Glutamatergic neuron (in vitro differentiated cells): ENCODE measurements around the gene RASSF4. TPM values are rescaled to one million over a fixed set of nuclear protein-coding genes. Genes with fewer than 3 reads are reported as not detected.

ENCODE experiments used
- DNase-seq: peaks from one replicate; pipeline ENCODE4 v3.0.0; 2022
- H3K27ac Mint-ChIP-seq: one replicate; pipeline ENCODE4 v1.8.0; 2020; ENCODE audit warnings: mild to moderate bottlenecking, mixed read lengths, inconsistent platforms; ENCODE audit not compliant: unreplicated experiment
- H3K27me3 Mint-ChIP-seq: one replicate; pipeline ENCODE4 v1.8.0; 2020; ENCODE audit warnings: mild to moderate bottlenecking, moderate library complexity, mixed read lengths, inconsistent platforms; ENCODE audit not compliant: unreplicated experiment
- H3K36me3 Mint-ChIP-seq: one replicate; pipeline ENCODE4 v1.8.0; 2020; ENCODE audit warnings: mild to moderate bottlenecking, mixed read lengths, inconsistent platforms; ENCODE audit not compliant: unreplicated experiment
- H3K4me1 Mint-ChIP-seq: one replicate; pipeline ENCODE4 v1.8.0; 2020; ENCODE audit warnings: mild to moderate bottlenecking, low read depth, mixed read lengths, inconsistent platforms; ENCODE audit not compliant: unreplicated experiment
- H3K4me3 Mint-ChIP-seq: one replicate; pipeline ENCODE4 v1.8.0; 2020; ENCODE audit warnings: mild to moderate bottlenecking, mixed read lengths, inconsistent platforms; ENCODE audit not compliant: unreplicated experiment
- H3K9me3 Mint-ChIP-seq: one replicate; pipeline ENCODE4 v1.8.0; 2020; ENCODE audit warnings: mild to moderate bottlenecking, moderate library complexity, mixed read lengths, inconsistent platforms; ENCODE audit not compliant: unreplicated experiment
- CTCF ChIP-seq: fragments of 200-600 bp; sonication (generic); IDR thresholded peaks from one replicate; pipeline ENCODE4 v1.5.0; 2021; ENCODE audit not compliant: partially characterized antibody, unreplicated experiment
- total RNA-seq: library from RNA; stranded (reverse); fragmentation: NEBNext Ultra II Directional; extraction: Animal tissue kit (Norgen Biotek cat#: 25700); gene quantifications from one replicate; pipeline ENCODE4 v1.2.1, GENCODE V29; 2021; ENCODE audit not compliant: unreplicated experiment

RASSF4 gene
- total RNA-seq, 1 donor from 2014 or later: 137 TPM

DNA sequence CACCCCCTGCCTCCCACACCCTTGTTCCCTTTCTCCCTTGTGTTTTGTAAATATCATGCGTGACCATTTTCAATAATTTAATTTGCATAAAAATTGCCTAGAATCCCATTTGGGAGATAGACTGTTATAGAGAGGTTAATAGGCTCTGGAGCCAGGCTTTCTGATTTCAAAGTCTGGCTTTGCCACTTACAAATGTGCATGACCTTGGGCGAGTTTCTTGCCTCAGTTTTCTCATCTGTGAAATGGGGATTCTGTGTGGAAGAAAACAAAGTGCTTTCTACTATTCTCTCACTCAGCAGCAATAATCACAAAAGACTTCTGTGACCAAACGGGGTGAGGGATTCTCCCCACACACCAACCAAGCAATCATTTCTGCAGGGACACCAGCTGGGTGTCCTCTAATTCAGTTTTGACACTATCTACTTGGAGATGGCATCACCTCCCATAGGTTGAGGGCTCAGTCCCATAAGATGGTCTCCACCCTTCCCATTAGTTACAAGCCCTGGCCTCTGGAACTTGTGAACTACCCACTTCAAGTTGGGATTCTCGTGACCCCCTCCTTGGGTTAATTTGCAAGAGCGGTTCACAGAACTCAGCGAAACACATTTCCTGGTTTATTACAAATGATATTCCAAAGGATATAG, 37.6 kb downstream of the RASSF4 start:
- peak overlapping the region; percentile 48 for H3K27ac Mint-ChIP-seq
- no peak for TF ChIP-seq CTCF
- H3K9me3 Mint-ChIP-seq: peaks cover 6% of the 10 kb centered on the region
- no peak for DNase-seq
- H3K4me3 Mint-ChIP-seq: no peak overlapping the region
- peaks cover 15% of the 10 kb centered on the region for H3K27me3 Mint-ChIP-seq
- H3K36me3 Mint-ChIP-seq: peaks cover 11% of the 10 kb centered on the region
- peaks cover 18% of the 10 kb centered on the region for H3K4me1 Mint-ChIP-seq

DNA sequence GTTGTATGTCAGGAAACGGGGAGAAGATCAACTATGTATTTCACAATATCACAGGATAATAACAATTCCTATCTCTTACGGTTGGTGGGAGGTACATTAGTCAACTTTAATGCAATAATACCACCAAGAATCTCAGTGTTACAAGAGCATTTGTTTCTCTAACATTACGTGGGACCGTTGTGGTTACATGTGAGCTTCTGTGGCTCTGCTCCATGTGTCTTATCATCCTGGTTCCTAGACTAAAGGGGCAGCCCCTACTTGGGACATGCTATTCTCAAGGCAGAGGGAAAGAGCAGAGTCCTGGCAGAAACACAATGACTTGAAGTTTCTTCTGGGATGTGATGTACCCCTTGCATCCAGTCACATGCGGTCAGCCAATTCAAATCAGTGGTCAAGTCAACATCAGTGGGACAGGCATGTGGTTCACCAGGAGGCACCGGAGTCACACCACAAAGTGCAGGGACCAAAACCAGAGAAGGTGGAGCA, 38.6 kb downstream of the RASSF4 start:
- no peak for DNase-seq
- Mint-ChIP-seq H3K4me3 (no peak overlapping the region), H3K27me3 (peaks cover 15% of the 10 kb centered on the region), H3K36me3 (peaks cover 11% of the 10 kb centered on the region), H3K9me3 (peaks cover 6% of the 10 kb centered on the region), H3K27ac (peak overlapping the region; percentile 38), H3K4me1 (peaks cover 21% of the 10 kb centered on the region)
- TF ChIP-seq CTCF: no peak

DNA sequence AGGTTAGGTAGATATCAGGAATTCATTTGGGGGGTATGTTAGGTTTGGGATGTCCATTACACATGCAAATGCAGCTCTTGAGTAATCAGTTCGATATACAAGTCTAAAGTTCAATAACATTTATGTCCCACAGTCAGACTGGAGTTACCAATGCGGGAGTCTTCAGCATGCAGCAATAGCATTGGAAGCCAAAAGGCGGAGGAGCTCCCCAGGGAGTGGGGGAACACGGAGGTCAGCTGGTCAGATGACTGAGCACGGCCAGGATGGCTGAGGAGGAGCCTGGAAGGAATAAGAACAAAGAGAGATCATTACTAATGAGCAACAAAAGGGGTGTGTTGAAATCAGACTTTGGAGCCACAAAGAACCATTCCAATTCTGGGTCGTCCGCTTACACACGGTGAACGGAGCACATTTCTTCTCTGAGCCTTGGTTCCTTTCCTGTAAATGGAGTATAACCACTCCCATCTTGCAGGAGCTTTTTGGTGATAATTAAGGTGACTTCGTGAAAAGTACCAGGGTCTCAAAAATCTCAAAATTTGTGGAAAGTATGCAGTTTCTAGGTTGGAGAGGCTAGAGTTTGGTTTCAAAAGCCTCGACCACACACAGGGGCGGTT, 40.6 kb downstream of the RASSF4 start:
- DNase-seq: peak; percentile 89
- H3K27ac Mint-ChIP-seq: peak overlapping the region; percentile 100
- no peak for TF ChIP-seq CTCF

DNA sequence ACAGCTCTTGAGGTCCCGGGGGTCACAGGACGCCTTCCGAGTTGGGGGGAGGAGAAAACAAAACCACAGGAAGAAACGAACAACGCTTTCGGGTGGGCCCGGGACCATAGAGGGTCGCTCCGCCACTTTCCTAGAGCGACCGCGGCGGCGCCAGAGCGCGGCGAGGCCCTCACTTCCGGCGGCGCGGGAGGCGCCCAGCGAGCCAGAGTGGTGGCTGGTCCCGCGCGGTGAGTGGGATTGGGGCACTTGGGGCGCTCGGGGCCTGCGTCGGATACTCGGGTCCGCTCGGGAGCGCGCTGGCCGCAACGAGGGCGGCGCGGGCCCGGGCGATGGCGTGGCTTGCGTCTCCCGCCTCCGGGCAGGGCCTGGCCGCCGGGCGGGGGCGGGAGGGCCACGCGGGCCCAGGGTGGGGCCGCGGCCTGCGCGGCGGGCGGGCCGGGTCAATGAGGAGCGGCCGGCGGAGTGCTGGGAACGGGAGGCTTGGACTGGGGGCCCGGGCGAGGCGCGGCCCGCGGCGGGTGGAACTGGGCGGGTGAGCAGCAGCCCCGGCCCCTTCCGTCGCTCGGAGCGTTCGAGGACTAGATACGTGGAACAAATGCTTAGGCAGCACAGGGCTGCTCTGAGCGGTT, 41.3 kb downstream of the RASSF4 start, which contains the start of gene ZNF22:
TSS of gene ZNF22 (plus strand) at position 172 of the 629 bp plus-strand sequence. CDS start 2,446 bp downstream, outside the sequence.
- Mint-ChIP-seq H3K27ac (peak within 1 kb of the TSS; percentile 100), H3K27me3 (peaks cover 13% of the 10 kb centered on the region), H3K4me3 (peak within 1 kb of the TSS; percentile 96), H3K36me3 (peaks cover 25% of the 10 kb centered on the region), H3K9me3 (peaks cover 6% of the 10 kb centered on the region), H3K4me1 (peaks cover 19% of the 10 kb centered on the region)
- TF ChIP-seq CTCF: no peak
- DNase-seq: peak; percentile 89

More for the DNA sequence above, 40.6 kb downstream of the RASSF4 start:
- peaks cover 6% of the 10 kb centered on the region for H3K9me3 Mint-ChIP-seq
- peaks cover 21% of the 10 kb centered on the region for H3K4me1 Mint-ChIP-seq
- H3K36me3 Mint-ChIP-seq: peaks cover 25% of the 10 kb centered on the region
- peak overlapping the region; percentile 85 for H3K4me3 Mint-ChIP-seq
- peaks cover 13% of the 10 kb centered on the region for H3K27me3 Mint-ChIP-seq
